OCI-LY1 (cell line): ENCODE measurements around the gene HOMER2.

Experiments
- CTCF ChIP-seq: fragments of 200-600 bp; sonication (generic), shearing (Covaris generic); IDR thresholded peaks from 2 replicates; pipeline ENCODE4 v1.5.1; 2017; ENCODE audit warnings: mild to moderate bottlenecking, antibody characterized with exemption, low read length, moderate library complexity, mixed read lengths
- EZH2 ChIP-seq: fragments of 200-600 bp; sonication (generic), shearing (Covaris generic); IDR thresholded peaks from 2 replicates; pipeline ENCODE4 v1.8.0; 2017; ENCODE audit warnings: borderline replicate concordance, mixed run types, mild to moderate bottlenecking, antibody characterized with exemption, low read length, moderate library complexity, mixed read lengths

- TF ChIP-seq CTCF (no peak), EZH2 (no peak)
Measured at GRCh38 chr15:82878325-82878724, 74.2 kb downstream of the HOMER2 start.
